A673 (cell line): ENCODE results near the gene SSC4D.

Experiments used
- EZH2 ChIP-seq: fragments of 200-600 bp; sonication (generic); IDR thresholded peaks from 2 replicates; pipeline ENCODE4 v1.6.1; 2017; ENCODE audit warnings: borderline replicate concordance, low read depth, mild to moderate bottlenecking, mixed read lengths, antibody characterized with exemption, low read length; ENCODE audit not compliant: poor library complexity, severe bottlenecking
- TF ChIP-seq, protein P1 (sequence below): fragments of 300-800, 200-600 bp; sonication (generic); conservative IDR thresholded peaks from 2 replicates; pipeline ENCODE4 v1.5.1; 2017; ENCODE audit warnings: low read depth, mild to moderate bottlenecking, antibody characterized with exemption, low read length, moderate library complexity, mixed read lengths

DNA sequence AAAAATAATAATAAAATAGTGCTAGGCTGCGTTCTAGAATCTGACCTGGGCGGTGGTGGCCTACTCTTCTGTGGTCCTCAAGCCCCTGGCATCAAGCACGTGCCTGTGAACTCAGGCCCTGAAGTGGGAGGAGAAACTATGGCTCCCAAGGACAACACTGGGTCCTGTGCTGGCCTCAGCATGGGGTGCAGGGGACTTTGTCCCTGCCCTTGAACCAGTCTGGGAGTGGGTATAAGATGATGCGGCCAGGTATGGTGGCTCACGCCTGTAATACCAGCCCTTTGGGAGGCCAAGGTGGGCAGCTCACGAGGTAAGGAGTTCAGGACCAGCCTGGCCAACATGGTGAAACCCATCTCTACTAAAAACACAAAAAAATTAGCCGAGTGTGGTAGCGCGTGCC lies 20.7 kb upstream of the SSC4D start:
- TF ChIP-seq, protein P1, sequence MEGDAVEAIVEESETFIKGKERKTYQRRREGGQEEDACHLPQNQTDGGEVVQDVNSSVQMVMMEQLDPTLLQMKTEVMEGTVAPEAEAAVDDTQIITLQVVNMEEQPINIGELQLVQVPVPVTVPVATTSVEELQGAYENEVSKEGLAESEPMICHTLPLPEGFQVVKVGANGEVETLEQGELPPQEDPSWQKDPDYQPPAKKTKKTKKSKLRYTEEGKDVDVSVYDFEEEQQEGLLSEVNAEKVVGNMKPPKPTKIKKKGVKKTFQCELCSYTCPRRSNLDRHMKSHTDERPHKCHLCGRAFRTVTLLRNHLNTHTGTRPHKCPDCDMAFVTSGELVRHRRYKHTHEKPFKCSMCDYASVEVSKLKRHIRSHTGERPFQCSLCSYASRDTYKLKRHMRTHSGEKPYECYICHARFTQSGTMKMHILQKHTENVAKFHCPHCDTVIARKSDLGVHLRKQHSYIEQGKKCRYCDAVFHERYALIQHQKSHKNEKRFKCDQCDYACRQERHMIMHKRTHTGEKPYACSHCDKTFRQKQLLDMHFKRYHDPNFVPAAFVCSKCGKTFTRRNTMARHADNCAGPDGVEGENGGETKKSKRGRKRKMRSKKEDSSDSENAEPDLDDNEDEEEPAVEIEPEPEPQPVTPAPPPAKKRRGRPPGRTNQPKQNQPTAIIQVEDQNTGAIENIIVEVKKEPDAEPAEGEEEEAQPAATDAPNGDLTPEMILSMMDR = no peak
- no peak for TF ChIP-seq EZH2
